ENCODE data around the gene CCDC92B. TPM values are rescaled to one million over a fixed set of nuclear protein-coding genes. Genes with fewer than 3 reads are reported as not detected.

The CCDC92B gene
- polyA plus RNA-seq, 1 of the 3 experiments (the other 2 are of a cell fraction): 0.07 TPM

- no peaks in the 10 kb centered on the region for H4K20me1 ChIP-seq (ENCODE audit: insufficient read depth)
- no peak overlapping the region for H3K9ac ChIP-seq
- no peaks in the 10 kb centered on the region for H3K9me3 ChIP-seq
- CTCF ChIA-PET: no interaction called here
- no peaks in the 10 kb centered on the region for H3K36me3 ChIP-seq (replicated peaks in 1 of 2; ENCODE audit: control insufficient read depth in 1 of 2, insufficient read depth in 2 of 2, low read length in 1 of 2)
- no peaks in the 10 kb centered on the region for H3K9me2 ChIP-seq
- TF ChIP-seq SMC3 (IDR thresholded peaks at IDR 0.05; ENCODE audit: low read depth, low read length): no peak
- no peak for TF ChIP-seq FOSL2 (IDR thresholded peaks at IDR 0.05; ENCODE audit: borderline replicate concordance, low read depth)
- TF ChIP-seq MAX (IDR thresholded peaks at IDR 0.05; ENCODE audit: low read depth): no peak
- no peak for TF ChIP-seq MEF2A (IDR thresholded peaks at IDR 0.05; ENCODE audit: borderline replicate concordance, low read depth)
- no peak for TF ChIP-seq FOXM1 (IDR thresholded peaks at IDR 0.05; ENCODE audit: low read depth)
- TF ChIP-seq, protein P1, sequence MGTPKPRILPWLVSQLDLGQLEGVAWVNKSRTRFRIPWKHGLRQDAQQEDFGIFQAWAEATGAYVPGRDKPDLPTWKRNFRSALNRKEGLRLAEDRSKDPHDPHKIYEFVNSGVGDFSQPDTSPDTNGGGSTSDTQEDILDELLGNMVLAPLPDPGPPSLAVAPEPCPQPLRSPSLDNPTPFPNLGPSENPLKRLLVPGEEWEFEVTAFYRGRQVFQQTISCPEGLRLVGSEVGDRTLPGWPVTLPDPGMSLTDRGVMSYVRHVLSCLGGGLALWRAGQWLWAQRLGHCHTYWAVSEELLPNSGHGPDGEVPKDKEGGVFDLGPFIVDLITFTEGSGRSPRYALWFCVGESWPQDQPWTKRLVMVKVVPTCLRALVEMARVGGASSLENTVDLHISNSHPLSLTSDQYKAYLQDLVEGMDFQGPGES (IDR thresholded peaks at IDR 0.05; ENCODE audit: low read depth, low read length): no peak
- TF ChIP-seq RCOR1 (IDR thresholded peaks at IDR 0.05; ENCODE audit: low read length): no peak
- TF ChIP-seq TAF1 (IDR thresholded peaks at IDR 0.05; ENCODE audit: borderline replicate concordance, low read depth, low read length): no peak
- TF ChIP-seq GATA2 (CRISPR knock-in tag; IDR thresholded peaks at IDR 0.05): no peak
- no peak for TF ChIP-seq USF1 (IDR thresholded peaks at IDR 0.05; ENCODE audit: borderline replicate concordance, low read depth)
- no peak for TF ChIP-seq NFIC (IDR thresholded peaks at IDR 0.05; ENCODE audit: borderline replicate concordance)
- no peak for TF ChIP-seq USF2 (IDR thresholded peaks at IDR 0.05; ENCODE audit: borderline replicate concordance, low read depth, low read length)
- TF ChIP-seq TEAD4 (IDR thresholded peaks at IDR 0.05; ENCODE audit: borderline replicate concordance, insufficient read depth): no peak
- TF ChIP-seq ELF1 (IDR thresholded peaks at IDR 0.05): no peak
- TF ChIP-seq SIN3A (IDR thresholded peaks at IDR 0.05; ENCODE audit: borderline replicate concordance, low read depth, low read length): no peak
- TF ChIP-seq RAD21 (IDR thresholded peaks at IDR 0.05; ENCODE audit: low read length): no peak
- no peak for TF ChIP-seq GABPA (IDR thresholded peaks at IDR 0.05; ENCODE audit: low read depth)
- TF ChIP-seq POLR2AphosphoS5 (IDR thresholded peaks at IDR 0.05; ENCODE audit: low read depth, low read length): no peak
- TF ChIP-seq CHD2 (IDR thresholded peaks at IDR 0.05; ENCODE audit: low read length, partially characterized antibody): no peak
- H3K27me3 ChIP-seq (ENCODE audit: insufficient read depth): no peaks in the 10 kb centered on the region
- no peak overlapping the region for H3K4me2 ChIP-seq
- no peaks in the 10 kb centered on the region for H3F3A ChIP-seq (replicated peaks; ENCODE audit: insufficient read depth)
- H3K4me3 ChIP-seq (ENCODE audit: low read depth in 2 of 2, low read length in 1 of 2): no peak overlapping the region
- POLR2A ChIA-PET: no interaction called here
- 84% methylated on average over 13 of the region's 13 CpGs for WGBS (ENCODE audit: low lambda C conversion rate)
- no peaks in the 10 kb centered on the region for H3K79me2 ChIP-seq (ENCODE audit: insufficient read depth)
- H2AFZ ChIP-seq (ENCODE audit: low read depth): no peak overlapping the region
- H3K4me1 ChIP-seq (ENCODE audit: control insufficient read depth in 1 of 2, insufficient read depth in 2 of 2, low read depth in 1 of 2, low read length in 1 of 2): no peaks in the 10 kb centered on the region
- no peak overlapping the region for H3K27ac ChIP-seq (ENCODE audit: low read depth in 2 of 2, low read length in 1 of 2)
- no peak for DNase-seq
These were observed 31.1 kb downstream of the CCDC92B start for GRCh38 chr17:2718150-2718938.

Data from SK-N-SH (cell line).